HepG2 (cell line): ENCODE results near the gene RRP12. TPM values are rescaled to one million over a fixed set of nuclear protein-coding genes. Genes with fewer than 3 reads are reported as not detected.

Experiments
- ARNTL ChIP-seq: sonication (generic); formaldehyde crosslinking; IDR thresholded peaks from 2 replicates; pipeline ENCODE4 v1.4.0; 2020; ENCODE audit warnings: mild to moderate bottlenecking, missing genetic modification reagents
- CSRNP1 ChIP-seq: sonication (generic); formaldehyde crosslinking; IDR thresholded peaks from 2 replicates; pipeline ENCODE4 v1.8.1; 2023; ENCODE audit warnings: mild to moderate bottlenecking, missing genetic modification reagents
- ELF3 ChIP-seq: IDR thresholded peaks from 2 replicates; pipeline ENCODE4 v1.6.1; 2016; ENCODE audit warnings: missing genetic modification reagents, missing compliant biosample characterization
- ETV5 ChIP-seq: IDR thresholded peaks from 2 replicates; pipeline ENCODE4 v1.6.1; 2018; ENCODE audit warnings: missing biosample characterization, missing genetic modification reagents, inconsistent platforms, borderline replicate concordance
- FLYWCH1 ChIP-seq: sonication (generic); formaldehyde crosslinking; IDR thresholded peaks from 2 replicates; pipeline ENCODE4 v1.8.1; 2023; ENCODE audit warnings: mild to moderate bottlenecking, missing genetic modification reagents
- GTF2F1 ChIP-seq: fragments of 150-350 bp; IDR thresholded peaks from 2 replicates; pipeline ENCODE4 v1.6.1; 2014; ENCODE audit warnings: low read length
- GTF3A ChIP-seq: sonication (generic); formaldehyde crosslinking; conservative IDR thresholded peaks from 2 replicates; pipeline ENCODE4 v1.4.0; 2020; ENCODE audit warnings: mild to moderate bottlenecking, missing genetic modification reagents
- GZF1 ChIP-seq: sonication (generic); formaldehyde crosslinking; IDR thresholded peaks from 2 replicates; pipeline ENCODE4 v1.5.1; 2020; ENCODE audit warnings: mild to moderate bottlenecking, missing genetic modification reagents
- HDAC2 ChIP-seq: sonication (generic); formaldehyde crosslinking; IDR thresholded peaks from 2 replicates; pipeline ENCODE4 v1.4.0; 2020; ENCODE audit warnings: missing genetic modification reagents
- MAX ChIP-seq: IDR thresholded peaks from 2 replicates; pipeline ENCODE4 v1.6.1; 2012; ENCODE audit warnings: inconsistent platforms
- PAF1 ChIP-seq: IDR thresholded peaks from 2 replicates; pipeline ENCODE4 v1.6.1; 2016; ENCODE audit warnings: missing genetic modification reagents, missing compliant biosample characterization
- RBAK ChIP-seq: sonication (generic); formaldehyde crosslinking; IDR thresholded peaks from 2 replicates; pipeline ENCODE4 v1.5.1; 2020; ENCODE audit warnings: mild to moderate bottlenecking, missing genetic modification reagents
- RNF219 ChIP-seq: sonication (generic); formaldehyde crosslinking; IDR thresholded peaks from 2 replicates; pipeline ENCODE4 v1.5.0; 2020; ENCODE audit warnings: mild to moderate bottlenecking, missing genetic modification reagents
- TCF7L2 ChIP-seq: IDR thresholded peaks from 2 replicates; pipeline ENCODE4 v1.6.1; 2011; ENCODE audit warnings: mild to moderate bottlenecking, low read depth, low read length, moderate library complexity
- ZBTB42 ChIP-seq: sonication (generic); formaldehyde crosslinking; IDR thresholded peaks from 2 replicates; pipeline ENCODE4 v1.5.0; 2020; ENCODE audit warnings: mild to moderate bottlenecking, missing genetic modification reagents
- ZFY ChIP-seq: sonication (generic); formaldehyde crosslinking; IDR thresholded peaks from 2 replicates; pipeline ENCODE4 v1.4.0; 2020; ENCODE audit warnings: missing genetic modification reagents
- ZNF17 ChIP-seq: sonication (generic); formaldehyde crosslinking; IDR thresholded peaks from 2 replicates; pipeline ENCODE4 v1.5.0; 2020; ENCODE audit warnings: mild to moderate bottlenecking, missing genetic modification reagents
- ZNF280B ChIP-seq: sonication (generic); formaldehyde crosslinking; IDR thresholded peaks from 2 replicates; pipeline ENCODE4 v1.5.0; 2020; ENCODE audit warnings: missing genetic modification reagents, mild to moderate bottlenecking, borderline replicate concordance
- ZNF335 ChIP-seq: sonication (generic); formaldehyde crosslinking; IDR thresholded peaks from 2 replicates; pipeline ENCODE4 v1.4.0; 2020; ENCODE audit warnings: missing genetic modification reagents
- ZNF446 ChIP-seq: sonication (generic); formaldehyde crosslinking; IDR thresholded peaks from 2 replicates; pipeline ENCODE4 v1.5.0; 2020; ENCODE audit warnings: mild to moderate bottlenecking, missing genetic modification reagents
- ZNF724P ChIP-seq: sonication (generic); formaldehyde crosslinking; IDR thresholded peaks from 2 replicates; pipeline ENCODE4 v1.8.0; 2022; ENCODE audit warnings: missing genetic modification reagents, borderline replicate concordance
- ZNF839 ChIP-seq: sonication (generic); formaldehyde crosslinking; IDR thresholded peaks from 2 replicates; pipeline ENCODE4 v1.4.0; 2020; ENCODE audit warnings: missing genetic modification reagents, mild to moderate bottlenecking, borderline replicate concordance
- polyA plus RNA-seq, 8 experiments: library from polyadenylated mRNA; depleted of rRNA in 3 of 8; stranded (reverse) in 7 of 8; unstranded in 1 of 8; fragments of >200 nt; fragmentation: Illumina TruSeq in 4 of 8; extraction: Trizol in 4 of 8; gene quantifications; 2 replicates each; pipeline versions ENCODE4 v1.2.1 to v1.2.3, GENCODE V29; 2011 to 2016; ENCODE audit warnings: low read depth in 4 of 8, missing spikeins in 1 of 8, mixed read lengths in 1 of 8; ENCODE audit not compliant: insufficient read depth in 1 of 8
- total RNA-seq, 5 experiments: library from RNA; depleted of rRNA; stranded (reverse); fragments of >200 nt; fragmentation: Illumina TruSeq; extraction: Trizol; gene quantifications; 2 replicates each; pipeline ENCODE4 v1.2.3, GENCODE V29; 2016; ENCODE audit warnings: low read depth in 1 of 5
- TF ChIP-seq, protein P1 (sequence below): sonication (generic); formaldehyde crosslinking; IDR thresholded peaks from 2 replicates; pipeline ENCODE4 v1.4.0; 2020; ENCODE audit warnings: missing genetic modification reagents, low read depth, mild to moderate bottlenecking, borderline replicate concordance
- TF ChIP-seq, protein P2 (sequence below): sonication (generic); formaldehyde crosslinking; IDR thresholded peaks from 2 replicates; pipeline ENCODE4 v1.8.1; 2023; ENCODE audit warnings: mild to moderate bottlenecking, missing genetic modification reagents

RRP12 gene
- total and polyA plus RNA-seq, 2 of the 13 experiments (the other 11 are each of a cell fraction or from before 2014, with no cell fraction given): 13.2 to 39.4 TPM

GRCh38 chr10:97407211-97407951, 6.2 kb upstream of the RRP12 start (continued):
- no peak for TF ChIP-seq ZNF335
- no peak for TF ChIP-seq RNF219 (CRISPR knock-in tag)
- no peak for TF ChIP-seq FLYWCH1 (CRISPR knock-in tag)
- TF ChIP-seq ZNF839 (CRISPR knock-in tag): no peak
- no peak for TF ChIP-seq ZNF280B (CRISPR knock-in tag)
- peak; percentile 47 for TF ChIP-seq ELF3 (CRISPR knock-in tag)
- TF ChIP-seq MAX: no peak
- 0 out of 2 replicates have a peak, but pooled peaks have one; percentile 35 for TF ChIP-seq GTF3A (CRISPR knock-in tag)
- TF ChIP-seq, protein P1, sequence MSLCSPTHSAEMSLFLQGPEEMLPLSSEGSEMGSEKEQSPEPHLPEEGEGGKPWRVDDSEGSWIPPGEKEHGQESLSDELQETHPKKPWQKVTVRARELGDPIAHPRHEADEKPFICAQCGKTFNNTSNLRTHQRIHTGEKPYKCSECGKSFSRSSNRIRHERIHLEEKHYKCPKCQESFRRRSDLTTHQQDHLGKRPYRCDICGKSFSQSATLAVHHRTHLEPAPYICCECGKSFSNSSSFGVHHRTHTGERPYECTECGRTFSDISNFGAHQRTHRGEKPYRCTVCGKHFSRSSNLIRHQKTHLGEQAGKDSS: no peak; the same call in 1 of the 2 replicates
- peak; percentile 6; the same call in 1 of the 2 replicates for TF ChIP-seq ETV5 (CRISPR knock-in tag)
- no peak for TF ChIP-seq ZNF17
- no peak for TF ChIP-seq PAF1 (CRISPR knock-in tag)
- TF ChIP-seq ZNF446 (CRISPR knock-in tag): no peak
- no peak for TF ChIP-seq ZNF724P
- TF ChIP-seq GTF2F1: no peak
- no peak for TF ChIP-seq GZF1 (CRISPR knock-in tag)
- no peak for TF ChIP-seq ARNTL (CRISPR knock-in tag)
- TF ChIP-seq RBAK (CRISPR knock-in tag): no peak
- TF ChIP-seq ZBTB42 (CRISPR knock-in tag): no peak
- no peak for TF ChIP-seq CSRNP1
- TF ChIP-seq HDAC2 (CRISPR knock-in tag): peak; percentile 76
- TF ChIP-seq, protein P2, sequence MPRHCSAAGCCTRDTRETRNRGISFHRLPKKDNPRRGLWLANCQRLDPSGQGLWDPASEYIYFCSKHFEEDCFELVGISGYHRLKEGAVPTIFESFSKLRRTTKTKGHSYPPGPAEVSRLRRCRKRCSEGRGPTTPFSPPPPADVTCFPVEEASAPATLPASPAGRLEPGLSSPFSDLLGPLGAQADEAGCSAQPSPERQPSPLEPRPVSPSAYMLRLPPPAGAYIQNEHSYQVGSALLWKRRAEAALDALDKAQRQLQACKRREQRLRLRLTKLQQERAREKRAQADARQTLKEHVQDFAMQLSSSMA (CRISPR knock-in tag): no peak
- no peak for TF ChIP-seq ZFY (CRISPR knock-in tag)
- no peak for TF ChIP-seq TCF7L2
